MM.1S (cell line): ENCODE measurements around the gene GPR26.

ENCODE experiments used
- DNase-seq: peaks from one replicate; pipeline ENCODE4 v3.0.0-alpha.2; 2015
- H2AFZ ChIP-seq: fragments of 300-600 bp; sonication (generic); 2 replicates; pipeline ENCODE4 v1.6.0; 2016; ENCODE audit warnings: antibody characterized with exemption, low read length
- H3F3A ChIP-seq: fragments of 300-600 bp; sonication (generic); 2 replicates; pipeline ENCODE4 v1.6.1; 2016; ENCODE audit warnings: mild to moderate bottlenecking, antibody characterized with exemption, low read length, moderate library complexity, mixed read lengths; ENCODE audit not compliant: insufficient read depth
- H3K27ac ChIP-seq: fragments of 300-600 bp; sonication (generic); 2 replicates; pipeline ENCODE4 v1.5.1; 2016; ENCODE audit warnings: mild to moderate bottlenecking, low read length
- H3K27me3 ChIP-seq: fragments of 300-600 bp; sonication (generic); replicated peaks from 2 replicates; pipeline ENCODE4 v1.6.0; 2016; ENCODE audit warnings: low read length; ENCODE audit not compliant: insufficient read depth
- H3K36me3 ChIP-seq: fragments of 300-600 bp; sonication (generic); replicated peaks from 2 replicates; pipeline ENCODE4 v1.6.1; 2016; ENCODE audit warnings: mild to moderate bottlenecking, low read length, mixed read lengths; ENCODE audit not compliant: insufficient read depth
- H3K4me1 ChIP-seq: fragments of 300-600 bp; sonication (generic); 2 replicates; pipeline ENCODE4 v1.6.1; 2016; ENCODE audit warnings: low read length, mixed read lengths
- H3K4me2 ChIP-seq: fragments of 300-600 bp; sonication (generic); 2 replicates; pipeline ENCODE4 v1.6.0; 2016; ENCODE audit warnings: low read depth, low read length
- H3K4me3 ChIP-seq: fragments of 300-600 bp; sonication (generic); 2 replicates; pipeline ENCODE4 v1.5.1; 2016; ENCODE audit warnings: low read length, mixed read lengths
- H3K79me2 ChIP-seq: fragments of 300-600 bp; sonication (generic); 2 replicates; pipeline ENCODE4 v1.6.1; 2016; ENCODE audit warnings: mixed run types, low read length, mixed read lengths
- H3K9ac ChIP-seq: fragments of 300-600 bp; sonication (generic); 2 replicates; pipeline ENCODE4 v1.6.1; 2016; ENCODE audit warnings: low read length, mixed read lengths
- H3K9me2 ChIP-seq: fragments of 300-600 bp; sonication (generic); replicated peaks from 2 replicates; pipeline ENCODE4 v1.6.1; 2016; ENCODE audit warnings: mild to moderate bottlenecking, low read length, mixed read lengths; ENCODE audit not compliant: insufficient read depth
- H3K9me3 ChIP-seq: fragments of 300-600 bp; sonication (generic); replicated peaks from 2 replicates; pipeline ENCODE4 v1.6.1; 2016; ENCODE audit warnings: mild to moderate bottlenecking, low read length, mixed read lengths; ENCODE audit not compliant: insufficient read depth
- H4K20me1 ChIP-seq: fragments of 300-600 bp; sonication (generic); 2 replicates; pipeline ENCODE4 v1.6.1; 2016; ENCODE audit warnings: mild to moderate bottlenecking, low read length, moderate library complexity, mixed read lengths; ENCODE audit not compliant: insufficient read depth
- EZH2 ChIP-seq: fragments of 300-600 bp; sonication (generic); optimal IDR thresholded peaks from 2 replicates; pipeline ENCODE3; 2017; ENCODE audit warnings: low read depth, mild to moderate bottlenecking, antibody characterized with exemption, low read length, mixed read lengths
- EZH2phosphoT487 ChIP-seq: fragments of 300-600 bp; sonication (generic); IDR thresholded peaks from 2 replicates; pipeline ENCODE4 v1.6.1; 2018; ENCODE audit warnings: antibody characterized with exemption, low read length
- TF ChIP-seq, protein P1 (sequence below): fragments of 300-600 bp; sonication (generic); IDR thresholded peaks from 2 replicates; pipeline ENCODE4 v1.5.1; 2016; ENCODE audit warnings: antibody characterized with exemption, low read length, mixed read lengths

GPR26 gene

GRCh38 chr10:123678376-123678775, 12.2 kb downstream of the GPR26 start:
- H3K27me3 ChIP-seq, result no peaks in the 10 kb centered on the region; the same call in 1 of the 2 replicates
- H4K20me1 ChIP-seq, result no peaks in the 10 kb centered on the region
- H3K4me2 ChIP-seq, result no peak overlapping the region
- no peaks in the 10 kb centered on the region for H3K79me2 ChIP-seq
- H3F3A ChIP-seq, result no peaks in the 10 kb centered on the region
- no peak overlapping the region for H3K4me3 ChIP-seq
- no peak overlapping the region for H2AFZ ChIP-seq
- TF ChIP-seq, protein P1, sequence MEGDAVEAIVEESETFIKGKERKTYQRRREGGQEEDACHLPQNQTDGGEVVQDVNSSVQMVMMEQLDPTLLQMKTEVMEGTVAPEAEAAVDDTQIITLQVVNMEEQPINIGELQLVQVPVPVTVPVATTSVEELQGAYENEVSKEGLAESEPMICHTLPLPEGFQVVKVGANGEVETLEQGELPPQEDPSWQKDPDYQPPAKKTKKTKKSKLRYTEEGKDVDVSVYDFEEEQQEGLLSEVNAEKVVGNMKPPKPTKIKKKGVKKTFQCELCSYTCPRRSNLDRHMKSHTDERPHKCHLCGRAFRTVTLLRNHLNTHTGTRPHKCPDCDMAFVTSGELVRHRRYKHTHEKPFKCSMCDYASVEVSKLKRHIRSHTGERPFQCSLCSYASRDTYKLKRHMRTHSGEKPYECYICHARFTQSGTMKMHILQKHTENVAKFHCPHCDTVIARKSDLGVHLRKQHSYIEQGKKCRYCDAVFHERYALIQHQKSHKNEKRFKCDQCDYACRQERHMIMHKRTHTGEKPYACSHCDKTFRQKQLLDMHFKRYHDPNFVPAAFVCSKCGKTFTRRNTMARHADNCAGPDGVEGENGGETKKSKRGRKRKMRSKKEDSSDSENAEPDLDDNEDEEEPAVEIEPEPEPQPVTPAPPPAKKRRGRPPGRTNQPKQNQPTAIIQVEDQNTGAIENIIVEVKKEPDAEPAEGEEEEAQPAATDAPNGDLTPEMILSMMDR, result no peak
- TF ChIP-seq EZH2phosphoT487 (no peak), EZH2 (no peak)
- H3K9me2 ChIP-seq, result no peaks in the 10 kb centered on the region
- no peak overlapping the region for H3K27ac ChIP-seq
- DNase-seq, result no peak
- H3K36me3 ChIP-seq, result no peaks in the 10 kb centered on the region
- H3K9ac ChIP-seq, result no peak overlapping the region
- no peaks in the 10 kb centered on the region for H3K4me1 ChIP-seq
- no peaks in the 10 kb centered on the region for H3K9me3 ChIP-seq

- Histone ChIP-seq H3K79me2 (no peaks in the 10 kb centered on the region), H3F3A (no peaks in the 10 kb centered on the region), H3K4me1 (no peaks in the 10 kb centered on the region), H3K36me3 (no peaks in the 10 kb centered on the region), H4K20me1 (no peaks in the 10 kb centered on the region), H3K9me2 (no peaks in the 10 kb centered on the region), H3K27ac (no peak overlapping the region), H3K4me3 (no peak overlapping the region), H3K27me3 (peaks cover 17% of the 10 kb centered on the region; the same call in 1 of the 2 replicates), H3K9me3 (no peaks in the 10 kb centered on the region), H3K9ac (no peak overlapping the region), H3K4me2 (no peak overlapping the region), H2AFZ (no peak overlapping the region)
- no peak for DNase-seq
- no peak for TF ChIP-seq EZH2
- TF ChIP-seq, protein P1, result no peak
Measured at GRCh38 chr10:123681285-123681684, 15.1 kb downstream of the GPR26 start.

DNA sequence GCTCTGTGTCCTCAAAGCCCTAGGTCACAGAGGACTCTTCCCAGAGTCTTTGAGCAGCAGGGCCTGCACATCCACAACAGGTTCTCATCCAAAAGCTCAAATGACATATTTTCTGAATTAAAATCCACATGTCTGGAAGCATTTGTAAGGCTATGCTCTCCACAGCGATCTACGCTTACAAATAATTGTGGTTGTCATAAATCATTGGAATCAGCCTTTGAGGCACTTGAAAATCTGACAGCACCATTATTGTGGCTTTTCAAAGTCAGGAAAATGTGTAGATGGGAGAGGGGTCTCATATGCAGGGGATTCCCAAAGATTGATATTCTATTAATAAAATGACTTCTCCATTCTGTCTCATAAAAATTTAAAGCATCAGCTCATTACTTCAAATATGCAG, 16.3 kb downstream of the GPR26 start:
- TF ChIP-seq EZH2 (no peak), EZH2phosphoT487 (no peak)
- TF ChIP-seq, protein P1, result no peak
- Histone ChIP-seq H3K4me1 (no peaks in the 10 kb centered on the region), H3K4me3 (no peak overlapping the region), H3K79me2 (no peaks in the 10 kb centered on the region), H3K9me2 (no peaks in the 10 kb centered on the region), H3K4me2 (no peak overlapping the region), H3K27ac (no peak overlapping the region), H3K36me3 (no peaks in the 10 kb centered on the region), H3F3A (no peaks in the 10 kb centered on the region), H3K27me3 (peaks cover 18% of the 10 kb centered on the region; the same call in 1 of the 2 replicates), H3K9me3 (no peaks in the 10 kb centered on the region), H2AFZ (no peak overlapping the region), H3K9ac (no peak overlapping the region), H4K20me1 (no peaks in the 10 kb centered on the region)
- no peak for DNase-seq
